ENCODE measurements around the gene SMARCD2. TPM values are rescaled to one million over a fixed set of nuclear protein-coding genes. Genes with fewer than 3 reads are reported as not detected.
A peak's percentile ranks its signal among the peaks of the same experiment; 100 is the strongest.
"Not testable (repeated sequence)": the region's sequence is repeated elsewhere in the genome, so short reads cannot be mapped to it uniquely, and the experiment has no call there.

SMARCD2 gene
- total and polyA plus RNA-seq, 4 experiments from 2014 or later: 80.4 to 125 (median 114) TPM

- Histone ChIP-seq H3K27me3 (ENCODE audit: insufficient read depth, low read length) (no peaks in the 10 kb centered on the region), H3K4me1 (ENCODE audit: insufficient read depth, low read length) (no peaks in the 10 kb centered on the region), H3K27ac (ENCODE audit: low read depth, low read length) (no peak overlapping the region), H3K36me3 (ENCODE audit: insufficient read depth, low read length) (peaks cover 69% of the 10 kb centered on the region), H3K4me3 (ENCODE audit: low read length in 2 of 2) (no peak overlapping the region), H3K9me3 (ENCODE audit: control insufficient read depth in 1 of 2, low read length in 2 of 2) (no peaks in the 10 kb centered on the region)
- no peaks in the 10 kb centered on the region for H3K27me3 Mint-ChIP-seq
- no peaks in the 10 kb centered on the region for H3K9me3 Mint-ChIP-seq
- CTCF ChIA-PET (ENCODE audit: partially characterized antibody): no interaction called here
- H3K36me3 Mint-ChIP-seq: peaks cover 46 to 76% of the 10 kb centered on the region in 2 donors
- POLR2A ChIA-PET (ENCODE audit: partially characterized antibody): interaction anchor here (1.3 to 2.8 kb wide), 2 partner anchors 11 to 102 kb away, joined by 3 to 12 read pairs; no protein-coding TSS in a partner anchor
- no peak overlapping the region for H3K4me3 Mint-ChIP-seq
- no peak for DNase-seq
- intact Hi-C loops (cut with micrococcal nuclease): no loop called here
- H3K4me1 Mint-ChIP-seq: peaks cover 0 to 6% (median 0%) of the 10 kb centered on the region in 4 donors
- no peak overlapping the region for H3K27ac Mint-ChIP-seq
These were observed 43.8 kb downstream of the SMARCD2 start for GRCh38 chr17:63798572-63799106.

GRCh38 chr17:63796375-63796774 lies 46.1 kb downstream of the SMARCD2 start:
- H3K27me3 Mint-ChIP-seq; H3K4me1 ChIP-seq (ENCODE audit: insufficient read depth, low read length); H3K4me1 Mint-ChIP-seq; H3K27me3 ChIP-seq (ENCODE audit: insufficient read depth, low read length); POLR2A ChIA-PET (ENCODE audit: partially characterized antibody); H3K4me3 ChIP-seq (ENCODE audit: low read length in 2 of 2); DNase-seq; H3K9me3 Mint-ChIP-seq; intact Hi-C loops (cut with micrococcal nuclease); H3K27ac ChIP-seq (ENCODE audit: low read depth, low read length); H3K9me3 ChIP-seq (ENCODE audit: control insufficient read depth in 1 of 2, low read length in 2 of 2); H3K4me3 Mint-ChIP-seq: not testable (repeated sequence)
- H3K36me3 ChIP-seq (ENCODE audit: insufficient read depth, low read length): peaks cover 65% of the 10 kb centered on the region
- Mint-ChIP-seq H3K36me3 (peaks cover 53 to 84% of the 10 kb centered on the region in 2 donors), H3K27ac (peak overlapping the region in 1 of 7 donors; percentile 35)
- CTCF ChIA-PET (ENCODE audit: partially characterized antibody): interaction anchor here (1.3 kb wide), 1 partner anchor 390 kb away, joined by 3 read pairs; no protein-coding TSS in a partner anchor

- intact Hi-C loops (cut with micrococcal nuclease): no loop called here
- H3K4me3 Mint-ChIP-seq: no peak overlapping the region
- H3K36me3 ChIP-seq (ENCODE audit: insufficient read depth, low read length): peaks cover 54% of the 10 kb centered on the region
- no peaks in the 10 kb centered on the region for H3K9me3 ChIP-seq (ENCODE audit: control insufficient read depth in 1 of 2, low read length in 2 of 2)
- H3K27ac ChIP-seq (ENCODE audit: low read depth, low read length): no peak overlapping the region
- ChIA-PET POLR2A (ENCODE audit: partially characterized antibody) (no interaction called here), CTCF (ENCODE audit: partially characterized antibody) (no interaction called here)
- DNase-seq: no peak
- no peak overlapping the region for H3K4me3 ChIP-seq (ENCODE audit: low read length in 2 of 2)
- peaks cover 0 to 4% (median under 1%) of the 10 kb centered on the region in 4 donors for H3K4me1 Mint-ChIP-seq
- no peaks in the 10 kb centered on the region for H3K27me3 ChIP-seq (ENCODE audit: insufficient read depth, low read length)
- H3K4me1 ChIP-seq (ENCODE audit: insufficient read depth, low read length): no peaks in the 10 kb centered on the region
- no peaks in the 10 kb centered on the region for H3K9me3 Mint-ChIP-seq
- no peaks in the 10 kb centered on the region for H3K27me3 Mint-ChIP-seq
- peak overlapping the region in 2 of 7 donors; percentile 46 to 68 for H3K27ac Mint-ChIP-seq
- H3K36me3 Mint-ChIP-seq: peaks cover 31 to 71% of the 10 kb centered on the region in 2 donors
These were observed 50.3 kb downstream of the SMARCD2 start for GRCh38 chr17:63792055-63792729.

GRCh38 chr17:63790057-63790456 lies 52.4 kb downstream of the SMARCD2 start:
- Histone ChIP-seq H3K9me3 (ENCODE audit: control insufficient read depth in 1 of 2, low read length in 2 of 2) (no peaks in the 10 kb centered on the region), H3K4me1 (ENCODE audit: insufficient read depth, low read length) (no peaks in the 10 kb centered on the region), H3K4me3 (ENCODE audit: low read length in 2 of 2) (no peak overlapping the region), H3K27ac (ENCODE audit: low read depth, low read length) (no peak overlapping the region), H3K27me3 (ENCODE audit: insufficient read depth, low read length) (no peaks in the 10 kb centered on the region), H3K36me3 (ENCODE audit: insufficient read depth, low read length) (peaks cover 46% of the 10 kb centered on the region)
- Mint-ChIP-seq H3K9me3 (no peaks in the 10 kb centered on the region), H3K27me3 (no peaks in the 10 kb centered on the region), H3K4me3 (no peak overlapping the region), H3K36me3 (peaks cover 31 to 61% of the 10 kb centered on the region in 2 donors), H3K27ac (no peak overlapping the region), H3K4me1 (peaks cover 3 to 7% (median 5%) of the 10 kb centered on the region in 4 donors)
- POLR2A ChIA-PET (ENCODE audit: partially characterized antibody): interaction anchor here (0.5 to 1.4 kb wide), 3 partner anchors 15 to 92 kb away, joined by 3 to 5 read pairs (median 3); no protein-coding TSS in a partner anchor
- CTCF ChIA-PET (ENCODE audit: partially characterized antibody): no interaction called here
- no peak for DNase-seq
- intact Hi-C loops (cut with micrococcal nuclease): no loop called here

GRCh38 chr17:63786971-63787711 lies 55.3 kb downstream of the SMARCD2 start:
- Histone ChIP-seq H3K4me3 (ENCODE audit: low read length in 2 of 2) (no peak overlapping the region), H3K9me3 (ENCODE audit: control insufficient read depth in 1 of 2, low read length in 2 of 2) (no peaks in the 10 kb centered on the region), H3K36me3 (ENCODE audit: insufficient read depth, low read length) (peaks cover 34% of the 10 kb centered on the region), H3K27ac (ENCODE audit: low read depth, low read length) (no peak overlapping the region), H3K4me1 (ENCODE audit: insufficient read depth, low read length) (peaks cover 25% of the 10 kb centered on the region), H3K27me3 (ENCODE audit: insufficient read depth, low read length) (no peaks in the 10 kb centered on the region)
- Mint-ChIP-seq H3K4me3 (no peak overlapping the region), H3K9me3 (no peaks in the 10 kb centered on the region), H3K4me1 (peaks cover 16 to 24% (median 22%) of the 10 kb centered on the region in 4 donors), H3K27me3 (no peaks in the 10 kb centered on the region), H3K36me3 (peaks cover 16 to 60% of the 10 kb centered on the region in 2 donors), H3K27ac (peak overlapping the region in 1 of 7 donors; percentile 12)
- ChIA-PET CTCF (ENCODE audit: partially characterized antibody) (no interaction called here), POLR2A (ENCODE audit: partially characterized antibody) (no interaction called here)
- intact Hi-C loops (cut with micrococcal nuclease): no loop called here
- no peak for DNase-seq

- H3K27me3 Mint-ChIP-seq: no peaks in the 10 kb centered on the region
- Histone ChIP-seq H3K4me1 (ENCODE audit: insufficient read depth, low read length) (peaks cover 27% of the 10 kb centered on the region), H3K9me3 (ENCODE audit: control insufficient read depth in 1 of 2, low read length in 2 of 2) (no peaks in the 10 kb centered on the region), H3K27ac (ENCODE audit: low read depth, low read length) (no peak overlapping the region), H3K36me3 (ENCODE audit: insufficient read depth, low read length) (peaks cover 31% of the 10 kb centered on the region), H3K4me3 (ENCODE audit: low read length in 2 of 2) (no peak overlapping the region), H3K27me3 (ENCODE audit: insufficient read depth, low read length) (no peaks in the 10 kb centered on the region)
- peak overlapping the region in 3 of 7 donors; percentile 15 to 52 (median 22) for H3K27ac Mint-ChIP-seq
- ChIA-PET CTCF (ENCODE audit: partially characterized antibody) (no interaction called here), POLR2A (ENCODE audit: partially characterized antibody) (no interaction called here)
- no peak overlapping the region for H3K4me3 Mint-ChIP-seq
- peaks cover 19 to 32% (median 27%) of the 10 kb centered on the region in 4 donors for H3K4me1 Mint-ChIP-seq
- no peaks in the 10 kb centered on the region for H3K9me3 Mint-ChIP-seq
- intact Hi-C loops (cut with micrococcal nuclease): no loop called here
- DNase-seq: no peak
- H3K36me3 Mint-ChIP-seq: peaks cover 15 to 58% of the 10 kb centered on the region in 2 donors
These were observed 56.4 kb downstream of the SMARCD2 start for GRCh38 chr17:63786117-63786516.

GRCh38 chr17:63785556-63785955 lies 56.9 kb downstream of the SMARCD2 start:
- CTCF ChIA-PET (ENCODE audit: partially characterized antibody): no interaction called here
- DNase-seq: no peak
- peaks cover 15 to 61% of the 10 kb centered on the region in 2 donors for H3K36me3 Mint-ChIP-seq

More at GRCh38 chr17:63785556-63785955, 56.9 kb downstream of the SMARCD2 start:
- Histone ChIP-seq H3K9me3 (ENCODE audit: control insufficient read depth in 1 of 2, low read length in 2 of 2) (no peaks in the 10 kb centered on the region), H3K27me3 (ENCODE audit: insufficient read depth, low read length) (no peaks in the 10 kb centered on the region), H3K27ac (ENCODE audit: low read depth, low read length) (no peak overlapping the region), H3K4me1 (ENCODE audit: insufficient read depth, low read length) (peaks cover 33% of the 10 kb centered on the region), H3K4me3 (ENCODE audit: low read length in 2 of 2) (no peak overlapping the region), H3K36me3 (ENCODE audit: insufficient read depth, low read length) (peaks cover 29% of the 10 kb centered on the region)
- no peaks in the 10 kb centered on the region for H3K9me3 Mint-ChIP-seq
- no peaks in the 10 kb centered on the region for H3K27me3 Mint-ChIP-seq
- POLR2A ChIA-PET (ENCODE audit: partially characterized antibody): interaction anchor here (3.1 kb wide), 1 partner anchor 71 kb away, joined by 7 read pairs; no protein-coding TSS in a partner anchor
- intact Hi-C loops (cut with micrococcal nuclease): no loop called here
- peak overlapping the region in 1 of 8 donors; percentile 34 for H3K4me3 Mint-ChIP-seq
- H3K4me1 Mint-ChIP-seq: peaks cover 24 to 38% (median 32%) of the 10 kb centered on the region in 4 donors
- H3K27ac Mint-ChIP-seq: peak overlapping the region in 3 of 7 donors; percentile 27 to 76 (median 58)

Measured in CD4-positive, alpha-beta memory T cell (primary cell).